IPS-NIHi7 (cell line): ENCODE measurements around the gene NISCH.

Experiments used
- DNase-seq: peaks from one replicate; pipeline ENCODE4 v3.0.0; 2012; ENCODE audit warnings: mixed read lengths; ENCODE audit errors: extremely low spot score

NISCH gene

GRCh38 chr3:52447512-52448355 lies 7.7 kb upstream of the NISCH start:
- DNase-seq: no peak

GRCh38 chr3:52450489-52451236 lies 4.7 kb upstream of the NISCH start:
- no peak for DNase-seq

- no peak for DNase-seq
Observed at GRCh38 chr3:52451237-52452083, 3.9 kb upstream of the NISCH start.

- no peak for DNase-seq
Observed at GRCh38 chr3:52452126-52452525, 3.3 kb upstream of the NISCH start.

GRCh38 chr3:52452570-52453221 lies 2.7 kb upstream of the NISCH start:
- DNase-seq: no peak

DNA sequence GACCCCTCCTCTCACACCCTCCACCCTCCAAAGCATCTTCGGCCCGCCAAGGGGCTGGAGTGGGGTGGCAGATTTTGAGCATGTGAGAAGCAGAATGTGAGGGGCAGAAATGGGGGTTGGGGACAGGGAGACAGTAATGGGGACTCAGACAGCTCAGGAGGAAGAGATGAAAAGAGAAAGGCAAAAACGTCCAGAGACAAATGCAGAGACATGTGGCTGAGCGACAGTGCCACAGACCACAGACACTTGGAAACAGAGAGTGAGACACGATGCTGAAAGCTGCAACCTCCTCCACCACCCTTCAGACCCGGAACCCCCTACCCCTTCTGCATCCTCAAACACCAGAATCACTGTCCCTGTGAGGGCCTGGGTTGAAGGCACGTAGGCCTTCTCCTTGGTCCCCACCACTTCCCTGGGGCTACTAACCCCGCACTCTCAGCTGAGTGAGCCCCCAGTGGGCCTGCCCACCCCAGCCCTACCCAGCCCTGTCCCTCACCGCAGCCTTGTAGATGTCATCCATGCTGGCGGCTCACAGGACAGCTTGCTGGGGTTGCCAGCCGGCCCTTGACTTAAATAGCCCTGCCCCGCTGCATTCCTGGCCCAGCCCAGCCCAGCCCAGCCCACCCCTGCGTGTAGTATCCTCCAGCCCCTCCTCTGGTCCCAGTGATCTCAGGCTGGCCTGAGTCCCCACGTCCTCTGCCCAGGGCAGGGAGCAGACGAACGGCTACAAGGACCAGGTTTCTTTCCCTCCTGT lies 1.7 kb upstream of the NISCH start, which contains the start of gene TNNC1:
Gene TNNC1 (minus strand): TSS at position 546 of the 754 bp plus-strand sequence. CDS start 26 bp downstream, at position 520.
- DNase-seq: peak; percentile 80

- no peak for DNase-seq
Observed at GRCh38 chr3:52454250-52454937, 1.0 kb upstream of the NISCH start.

GRCh38 chr3:52454938-52455282 lies 494 bp upstream of the NISCH start:
- DNase-seq: no peak

- DNase-seq: peak; percentile 56
Observed at GRCh38 chr3:52456169-52456799, 880 bp downstream of the NISCH start.

- no peak for DNase-seq
Observed at GRCh38 chr3:52456800-52457183, 1.4 kb downstream of the NISCH start.

DNA sequence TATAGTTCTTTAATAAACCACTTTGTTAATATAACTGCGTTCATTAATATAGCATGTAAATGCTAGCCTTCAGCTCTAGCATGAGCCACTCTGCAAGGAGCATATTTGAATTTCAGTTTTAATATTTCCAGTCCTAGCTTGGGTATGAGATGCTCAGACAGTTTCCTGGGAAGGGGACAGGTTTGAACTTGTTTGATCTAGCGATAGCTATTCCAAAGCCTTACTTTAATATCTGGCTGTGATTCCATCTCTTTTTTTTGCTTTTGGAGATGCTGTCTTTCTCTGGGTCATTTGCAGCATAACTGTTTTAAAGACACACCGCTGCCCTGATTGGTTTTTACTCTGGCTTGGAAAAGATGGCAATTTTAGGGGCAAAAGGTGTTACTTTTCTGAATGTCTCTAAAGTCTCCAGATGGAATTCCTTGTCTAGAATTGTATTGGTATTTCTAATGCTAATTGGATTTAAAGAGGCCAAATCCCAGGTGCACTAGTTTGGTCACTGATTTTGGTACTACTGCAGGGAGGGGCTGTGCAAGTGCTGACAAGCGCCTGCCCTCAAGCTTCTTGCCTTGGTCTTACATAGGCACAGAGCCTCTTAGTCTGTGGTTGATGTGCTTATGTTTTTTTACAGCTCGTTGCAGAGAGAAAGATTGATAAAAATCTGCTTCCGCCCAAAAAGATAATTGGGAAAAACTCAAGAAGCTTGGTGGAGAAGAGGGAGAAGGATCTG lies 2.8 kb downstream of the NISCH start:
- no peak for DNase-seq

DNA sequence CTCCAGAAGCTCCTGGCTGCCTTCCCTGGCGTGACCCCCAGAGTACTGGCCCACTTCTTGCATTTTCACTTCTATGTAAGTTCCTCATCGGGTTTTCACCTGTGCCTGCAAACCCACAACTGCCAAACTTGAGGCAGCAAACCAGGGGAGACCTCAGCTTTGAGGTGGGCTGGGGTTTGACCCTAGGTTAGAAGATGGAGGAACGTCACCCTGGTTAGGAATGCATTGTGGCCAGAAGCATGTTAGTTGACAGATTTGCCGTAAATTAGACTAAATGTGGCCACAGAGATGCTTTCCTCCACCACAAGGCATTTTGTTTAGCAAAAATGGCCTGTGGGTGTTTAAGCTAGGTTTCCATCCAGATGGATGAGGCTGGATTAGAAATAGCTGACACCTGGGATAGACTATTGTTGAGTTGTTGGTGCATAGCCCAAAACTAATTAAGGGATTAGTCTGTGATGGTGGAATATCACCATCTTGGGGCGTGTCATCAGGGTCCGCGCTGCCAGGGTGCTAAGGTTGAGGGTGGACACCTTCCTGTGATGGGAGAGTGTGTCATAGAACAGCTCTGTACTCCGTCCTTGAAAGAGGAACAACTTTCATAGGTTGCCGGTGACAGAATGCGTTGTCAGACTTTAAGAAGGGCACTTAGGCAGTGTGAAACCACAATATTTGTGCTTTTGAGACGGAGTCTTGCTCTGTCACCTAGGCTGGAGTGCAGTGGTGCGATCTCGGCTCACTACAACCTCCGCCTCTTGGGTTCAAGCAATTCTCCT lies 3.6 kb downstream of the NISCH start:
- DNase-seq: no peak

DNA sequence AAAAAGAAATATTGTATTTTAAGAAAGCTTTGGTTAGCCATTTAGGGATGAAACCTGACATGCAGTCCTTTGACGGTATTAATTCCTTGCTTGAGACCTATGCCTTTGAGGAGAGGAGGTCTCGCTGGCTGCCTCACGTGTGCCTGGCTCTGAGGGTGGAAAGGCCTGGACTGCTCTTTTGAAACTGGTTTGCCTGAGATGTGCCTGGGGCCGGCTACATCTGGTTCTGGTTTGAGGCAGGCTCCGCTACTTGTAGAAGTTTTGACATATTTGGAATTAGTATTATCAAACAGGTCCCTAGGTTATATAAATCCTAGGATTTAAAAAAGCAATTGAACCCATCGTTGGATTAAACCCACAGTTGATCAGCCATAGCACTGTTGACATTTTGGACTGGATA lies 6.5 kb downstream of the NISCH start:
- DNase-seq: no peak

DNA sequence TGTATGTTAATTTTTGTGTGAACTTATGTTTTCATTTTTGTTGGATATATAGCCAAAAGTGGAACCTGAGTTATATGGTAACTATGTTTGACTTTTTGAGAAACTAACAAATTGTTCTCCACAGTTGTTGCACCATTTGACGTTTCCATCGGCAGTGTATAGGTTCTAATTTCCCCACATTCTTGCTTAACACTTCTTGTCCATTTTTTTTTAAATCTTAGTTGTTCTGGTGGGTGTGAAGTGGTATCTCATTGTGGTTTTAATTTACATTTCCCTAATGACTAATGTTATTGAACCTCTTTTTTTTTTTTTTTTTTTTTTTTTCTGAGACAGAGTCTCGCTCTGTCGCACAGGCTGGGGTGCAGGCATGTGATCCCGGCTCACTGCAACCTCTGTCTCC lies 8.0 kb downstream of the NISCH start:
- DNase-seq: no peak

DNA sequence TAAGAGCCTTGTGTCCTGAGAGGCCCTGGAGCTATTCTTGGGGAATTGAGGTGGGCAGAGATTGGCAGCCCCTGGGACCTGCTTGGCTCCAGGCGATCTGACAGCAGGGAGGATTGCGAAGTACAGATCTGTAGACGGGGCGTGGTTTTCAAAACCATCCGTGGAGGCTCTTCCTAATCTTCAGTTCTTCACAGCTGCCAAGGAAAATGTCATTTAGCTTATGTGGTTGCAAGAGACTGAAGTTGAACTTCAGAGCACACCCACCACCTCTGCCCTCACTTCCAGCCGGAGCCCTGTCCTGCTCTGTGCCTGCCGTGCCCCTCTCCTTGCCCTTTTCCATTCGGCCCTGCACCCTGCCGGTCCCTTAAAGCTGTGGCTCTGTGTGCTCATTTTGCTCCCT lies 12.9 kb downstream of the NISCH start:
- DNase-seq: no peak

GRCh38 chr3:52469001-52469400 lies 13.6 kb downstream of the NISCH start:
- no peak for DNase-seq

- DNase-seq: no peak
Observed at GRCh38 chr3:52470920-52471319, 15.5 kb downstream of the NISCH start.
